Stimulated activated CD8-positive, alpha-beta memory T cell treated with anti-CD3 and anti-CD28 coated beads, Interleukin-7, amount 100 ng/mL, for 4 hours (primary cell): ENCODE measurements around the gene NT5DC3.
A peak's percentile ranks its signal among the peaks of the same experiment; 100 is the strongest.

Experiments used
- DNase-seq, 2 donors: peaks; one replicate each; pipeline ENCODE4 v3.0.0-alpha.2; 2020; ENCODE audit warnings: low read depth in 2 of 2

Gene NT5DC3

DNA sequence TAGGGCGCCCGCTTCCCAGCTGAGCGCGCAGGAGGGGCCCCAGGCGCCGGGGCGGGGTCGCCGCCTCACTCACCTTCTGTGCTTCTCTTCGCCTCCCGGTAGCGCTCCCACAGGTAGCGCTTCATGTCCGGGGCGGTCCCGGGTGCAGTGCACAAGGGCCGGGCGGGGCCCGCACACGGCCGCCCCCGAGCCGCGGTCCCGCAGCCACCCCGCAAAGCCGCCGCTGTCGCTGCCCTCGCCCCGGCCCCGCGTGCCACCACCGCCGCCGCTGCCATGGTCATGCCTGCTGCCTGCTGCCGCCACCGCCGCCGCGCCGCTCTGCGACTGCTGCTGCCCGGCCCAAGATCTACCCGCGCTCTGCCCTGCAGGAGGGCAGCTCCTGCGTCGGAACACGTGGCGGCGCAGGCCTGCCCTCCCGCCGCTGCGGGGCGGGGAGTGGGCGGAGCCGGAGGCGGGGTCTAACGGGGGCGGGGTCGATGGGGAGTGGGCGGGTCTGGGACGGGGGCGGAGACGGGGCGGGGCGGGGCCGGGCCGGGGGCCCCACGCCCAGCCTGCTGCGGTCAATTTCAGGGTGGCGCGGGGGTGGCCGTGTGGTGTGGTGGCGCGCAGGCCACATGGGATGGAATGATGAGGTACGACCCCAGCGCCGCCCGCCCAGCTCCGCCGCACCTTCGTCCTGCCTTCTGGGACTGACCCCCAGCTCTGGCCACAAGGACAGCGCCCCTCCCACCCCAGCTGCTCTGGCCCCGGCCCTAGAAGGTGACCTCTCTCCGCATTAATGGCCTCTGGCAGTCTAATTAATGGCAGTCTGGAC lies at the start of gene NT5DC3:
Gene NT5DC3 (minus strand): TSS at position 359 of the 814 bp plus-strand sequence. CDS start 78 bp downstream, at position 281.
- DNase-seq, result peak; percentile 63 to 77

DNA sequence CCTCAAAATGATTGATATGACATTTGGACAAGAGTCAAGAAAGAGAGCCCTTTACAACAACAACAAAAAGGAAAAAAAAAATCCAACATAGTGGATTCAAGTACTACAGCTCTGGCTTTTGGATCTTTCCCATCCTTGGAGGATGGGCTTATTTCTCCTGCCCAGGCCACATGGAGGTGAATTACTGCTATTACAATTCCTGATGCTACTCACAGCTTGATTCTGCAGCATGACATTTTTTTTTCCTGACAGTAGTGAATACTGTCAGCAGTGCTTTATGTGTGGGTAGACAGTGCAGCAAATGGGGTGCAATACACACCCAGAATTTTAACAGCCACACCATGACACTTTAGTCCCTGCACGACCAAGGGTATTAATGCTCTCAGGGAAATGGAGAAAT lies 46.7 kb upstream of the NT5DC3 start:
- DNase-seq, result no peak

DNA sequence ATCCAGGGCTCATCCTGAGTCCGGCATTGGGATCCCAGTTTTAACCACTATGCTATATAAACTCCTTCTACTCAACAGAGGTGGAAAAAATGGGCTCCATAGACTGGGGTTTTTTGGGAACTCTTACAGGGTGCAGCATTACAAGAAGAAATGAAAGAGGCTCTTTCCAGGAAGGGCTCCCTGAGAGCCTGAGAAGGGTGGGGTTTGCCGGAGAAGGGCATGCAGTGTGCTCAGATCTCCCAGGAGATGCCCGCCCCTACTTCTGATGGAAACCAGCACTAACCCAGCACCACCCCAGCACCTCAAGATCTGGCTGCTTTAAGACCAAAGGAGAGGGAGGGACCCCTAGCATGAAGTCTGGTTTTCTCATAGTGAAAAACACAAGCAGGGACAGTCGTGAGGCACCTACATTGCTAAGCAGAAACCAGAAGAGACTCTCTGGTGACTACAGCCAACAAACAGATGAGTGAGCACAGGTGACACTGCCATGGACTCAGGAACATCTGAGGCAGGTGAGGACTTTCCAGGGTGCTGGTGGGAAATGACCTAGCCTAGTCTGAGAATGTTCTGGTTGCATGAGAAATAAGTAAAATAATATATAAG lies 45.3 kb upstream of the NT5DC3 start:
- DNase-seq, result no peak

- DNase-seq, result peak; percentile 13 to 18
These were observed 43.3 kb upstream of the NT5DC3 start for GRCh38 chr12:103884316-103884715.

- DNase-seq, result no peak
These were observed 42.9 kb upstream of the NT5DC3 start for GRCh38 chr12:103883908-103884307.

DNA sequence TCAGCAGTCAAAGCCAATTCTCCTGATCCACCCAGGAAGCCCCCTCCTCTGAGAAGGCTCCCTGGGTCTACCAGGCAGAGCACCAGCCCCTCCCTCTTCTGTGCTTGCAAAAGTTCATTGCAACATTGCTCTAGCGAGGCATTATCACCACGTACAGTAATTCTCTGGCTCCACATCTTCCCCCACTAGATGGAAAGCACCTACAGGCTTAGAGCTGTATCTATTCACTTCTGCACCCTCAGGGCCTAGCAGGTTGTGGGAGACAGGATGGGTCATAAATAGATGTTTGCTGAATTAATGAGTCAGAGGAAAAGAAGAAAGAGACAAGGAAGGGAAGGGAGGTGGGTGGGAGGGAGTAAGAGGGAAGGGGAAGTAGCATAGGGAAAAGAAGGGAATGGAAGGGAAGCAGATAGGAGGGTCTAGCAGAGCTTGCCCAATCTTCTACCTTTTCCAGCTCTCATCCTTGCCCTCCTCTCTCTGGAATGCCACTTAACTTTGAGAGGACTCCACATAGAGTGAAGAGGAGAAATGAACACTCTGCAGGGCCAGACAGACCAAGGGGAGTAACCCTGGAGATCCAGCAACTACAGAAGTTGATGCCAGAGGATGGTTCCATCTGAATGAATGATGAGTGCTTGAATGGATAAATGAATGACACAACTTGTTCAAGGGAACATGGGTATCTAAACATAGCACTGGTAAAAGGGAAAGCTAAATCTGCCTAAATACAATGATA lies 42.0 kb upstream of the NT5DC3 start:
- DNase-seq, result no peak

DNA sequence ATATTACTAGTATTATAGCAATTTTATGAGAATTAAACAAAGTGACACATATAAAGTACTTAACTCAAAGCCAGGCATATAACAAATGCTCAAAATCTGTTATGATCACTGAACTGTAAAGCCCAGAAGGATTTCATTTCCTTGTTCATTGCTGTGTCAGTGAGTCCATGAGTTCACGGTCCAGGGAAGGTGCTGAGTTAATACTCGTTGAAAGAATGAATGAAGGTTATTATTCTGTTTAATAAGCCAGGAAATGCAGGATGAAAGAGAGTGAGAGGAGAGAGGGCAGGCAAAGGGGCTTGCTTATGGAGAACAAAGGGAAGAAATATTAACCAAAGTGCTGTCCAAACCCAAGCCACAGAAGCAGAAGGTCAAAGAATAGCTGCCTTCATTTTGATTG lies 40.2 kb upstream of the NT5DC3 start:
- no peak for DNase-seq

GRCh38 chr12:103880299-103881142 lies 39.5 kb upstream of the NT5DC3 start:
- DNase-seq, result no peak

DNA sequence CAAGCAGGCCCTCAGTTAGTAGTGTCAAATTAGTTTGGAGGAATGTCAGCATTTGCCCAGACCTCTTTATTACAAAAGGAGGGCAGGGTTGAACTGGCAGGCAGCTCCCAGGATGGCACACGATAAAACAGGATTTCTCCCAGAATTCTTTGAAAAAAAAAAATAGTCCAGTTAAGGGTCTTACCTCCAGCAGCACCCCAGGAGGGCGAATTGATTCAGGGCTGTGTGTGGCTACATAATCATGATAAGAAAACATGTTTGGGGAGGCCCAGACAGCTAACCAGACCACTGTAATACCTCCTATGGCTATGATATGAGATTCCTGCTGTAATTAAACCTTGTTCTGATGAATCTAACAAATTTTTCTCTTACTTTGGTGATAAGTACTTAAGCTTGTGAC lies 38.8 kb upstream of the NT5DC3 start:
- no peak for DNase-seq

DNA sequence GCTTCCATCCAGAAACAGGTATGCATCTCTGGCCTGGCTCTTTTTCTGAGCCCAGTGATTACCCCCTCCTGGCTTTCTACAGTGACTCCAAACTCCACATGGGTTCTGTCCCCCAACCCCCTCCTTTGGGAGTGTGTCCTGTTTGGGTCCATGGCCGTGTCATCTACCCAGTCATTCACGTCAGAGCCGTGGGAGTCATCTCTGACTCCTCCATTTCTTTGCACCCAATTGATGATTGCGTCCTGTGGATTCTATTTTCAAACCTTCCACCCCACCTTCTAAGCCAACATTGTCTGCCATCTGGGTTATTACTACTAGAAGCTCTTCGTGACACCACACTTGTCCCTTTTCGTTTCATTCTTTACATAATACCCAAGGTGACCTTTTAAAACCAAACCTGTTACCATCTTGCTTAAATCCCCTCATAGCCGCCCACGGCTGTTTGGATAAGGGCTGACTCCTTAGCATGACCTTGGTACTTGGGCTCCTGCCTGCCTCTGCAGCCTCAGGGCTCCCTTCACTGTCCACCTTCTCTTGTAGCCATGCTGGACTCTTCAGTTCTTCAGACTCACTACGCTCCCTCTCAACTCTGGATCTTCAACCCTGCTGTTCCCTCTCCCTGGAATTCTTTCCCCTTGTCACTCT lies 38.1 kb upstream of the NT5DC3 start:
- no peak for DNase-seq

DNA sequence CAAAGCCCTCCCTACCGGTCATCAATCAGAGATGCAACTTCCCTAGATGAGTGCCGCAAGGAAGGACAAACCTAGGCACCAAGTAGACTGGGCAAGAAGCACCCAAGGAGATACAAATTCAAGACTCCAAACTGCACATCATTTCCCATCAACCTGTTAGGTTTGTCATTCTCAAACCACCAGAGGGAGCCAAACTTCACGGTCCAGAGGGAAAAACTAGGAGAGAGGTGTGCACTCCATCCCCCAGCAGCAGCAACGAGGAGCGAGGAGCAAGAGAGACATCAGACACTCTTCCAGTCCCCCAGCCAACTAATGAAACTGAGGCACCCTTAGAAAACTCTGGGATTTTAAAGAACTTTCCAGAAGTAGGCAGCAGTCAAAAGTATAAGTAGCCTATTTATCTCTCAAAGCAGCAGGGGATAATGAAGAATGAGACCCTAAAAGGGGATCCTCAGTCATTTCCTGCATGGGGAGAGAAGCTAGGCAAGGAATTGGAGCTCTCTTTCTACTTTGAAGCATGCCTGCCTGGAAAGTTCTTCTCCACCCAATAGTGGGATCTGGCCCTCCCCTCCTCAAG lies 37.0 kb upstream of the NT5DC3 start:
- DNase-seq, result peak; percentile 16 to 29

DNA sequence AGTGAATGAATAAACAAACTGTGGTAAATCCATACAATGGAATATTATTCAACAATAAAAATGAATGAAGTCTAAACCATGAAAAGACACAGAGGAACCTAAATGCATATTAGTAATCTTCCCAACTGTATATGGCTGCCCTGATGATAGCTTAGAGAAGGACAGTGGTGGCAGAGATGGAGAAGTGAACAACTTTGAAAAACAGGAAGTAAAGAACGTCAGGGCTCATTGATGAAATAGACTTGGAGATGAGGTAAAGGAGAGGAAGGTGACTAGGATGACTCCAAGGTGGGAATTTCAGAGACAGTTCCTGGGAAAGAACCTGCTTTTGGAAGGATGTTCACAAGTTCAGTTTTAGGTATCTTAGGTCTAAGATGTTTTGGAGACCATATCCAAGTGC lies 36.3 kb upstream of the NT5DC3 start:
- DNase-seq, result no peak

DNA sequence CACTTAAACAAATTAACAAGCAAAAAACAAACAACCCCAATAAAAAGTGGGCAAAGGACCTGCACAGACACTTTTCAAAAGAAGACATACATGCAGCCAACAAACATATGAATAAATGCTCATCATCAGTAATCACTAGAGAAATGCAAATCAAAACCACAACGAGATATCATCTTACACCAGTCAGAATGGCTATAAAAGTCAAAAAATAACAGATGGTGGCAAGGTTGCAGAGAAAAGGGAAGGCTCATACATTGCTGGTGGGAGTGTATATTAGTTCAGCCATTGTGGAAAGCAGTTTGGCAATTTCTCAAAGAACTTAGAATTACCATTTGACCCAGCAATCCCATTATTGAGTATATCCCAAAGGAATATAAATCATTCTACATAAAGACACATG lies 34.6 kb upstream of the NT5DC3 start:
- no peak for DNase-seq

DNA sequence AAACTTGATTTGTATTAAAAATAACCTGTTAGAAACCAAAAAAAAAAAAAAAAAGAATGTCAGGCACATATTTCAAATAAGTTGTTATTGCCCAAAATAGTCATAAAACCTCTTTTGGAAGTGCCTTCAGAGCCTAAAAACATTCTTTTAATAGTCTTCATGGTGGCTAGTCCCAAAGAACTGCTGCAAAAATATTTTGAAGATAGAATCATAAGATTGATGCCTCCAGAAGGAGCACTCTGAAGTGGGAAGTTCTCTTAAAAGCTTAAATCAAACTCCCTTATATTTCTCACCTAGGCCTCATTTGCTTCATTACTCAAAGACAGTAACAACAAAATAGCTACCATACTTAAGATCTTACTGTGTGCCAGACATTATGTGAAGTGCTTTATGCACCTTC lies 27.2 kb upstream of the NT5DC3 start:
- no peak for DNase-seq

DNA sequence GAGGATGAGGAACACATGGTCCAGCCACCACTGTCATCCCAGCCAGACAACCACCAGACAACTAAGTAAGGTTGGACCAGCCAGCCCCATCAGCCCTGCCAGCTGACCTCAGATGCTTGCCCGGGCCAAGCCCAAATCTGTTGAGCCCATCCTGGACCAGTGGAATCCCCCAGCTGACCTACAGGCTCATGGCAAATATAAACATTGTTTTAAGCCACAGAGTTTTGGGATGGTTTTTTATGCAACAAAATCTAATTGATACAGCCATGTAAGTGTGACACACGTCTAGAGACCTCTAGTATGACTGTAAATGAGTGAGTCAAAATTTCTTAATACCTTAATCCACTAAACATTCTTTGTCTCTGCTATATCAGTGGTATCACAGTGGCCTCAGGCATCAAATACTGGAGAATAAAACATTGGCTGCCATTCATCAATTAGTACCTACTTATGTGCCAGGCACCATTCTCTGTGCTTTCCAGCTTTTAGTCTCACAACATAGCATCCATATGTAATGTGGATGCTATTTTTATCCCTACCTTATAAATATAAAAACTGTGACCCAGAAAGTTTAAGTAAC lies 24.2 kb upstream of the NT5DC3 start:
- no peak for DNase-seq

- DNase-seq, result no peak
These were observed 23.7 kb upstream of the NT5DC3 start for GRCh38 chr12:103864710-103865109.

DNA sequence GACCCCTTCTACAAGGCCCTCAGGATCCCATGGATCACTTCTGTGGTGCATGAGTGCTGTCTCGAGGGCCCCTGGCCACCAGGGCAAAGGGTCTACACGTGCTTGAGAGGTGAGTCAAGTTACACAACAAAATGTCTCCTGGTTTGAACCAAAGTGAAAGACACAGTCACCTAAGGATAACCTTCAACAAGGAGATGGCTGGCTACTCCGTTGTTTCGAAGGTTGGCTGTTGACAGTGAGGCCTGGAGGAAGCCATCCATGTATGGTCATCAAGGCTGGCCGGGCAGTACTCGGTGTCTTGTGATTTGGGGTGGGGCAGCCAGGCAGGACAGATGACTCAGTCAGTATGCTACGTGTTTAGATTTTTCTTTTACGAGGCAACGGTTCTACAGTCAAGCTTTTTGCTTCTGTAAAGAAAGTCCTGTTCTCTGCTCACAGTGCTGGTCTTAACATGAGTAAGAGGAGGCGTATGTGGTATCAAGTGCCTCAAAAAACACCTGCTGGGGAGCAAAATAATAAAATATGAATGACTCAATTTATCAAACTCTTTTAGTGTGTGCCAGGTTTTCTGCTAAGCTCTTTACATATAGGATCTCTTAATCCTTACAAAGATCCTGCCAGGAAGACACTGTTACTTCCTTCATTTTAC lies 18.0 kb upstream of the NT5DC3 start:
- no peak for DNase-seq

DNA sequence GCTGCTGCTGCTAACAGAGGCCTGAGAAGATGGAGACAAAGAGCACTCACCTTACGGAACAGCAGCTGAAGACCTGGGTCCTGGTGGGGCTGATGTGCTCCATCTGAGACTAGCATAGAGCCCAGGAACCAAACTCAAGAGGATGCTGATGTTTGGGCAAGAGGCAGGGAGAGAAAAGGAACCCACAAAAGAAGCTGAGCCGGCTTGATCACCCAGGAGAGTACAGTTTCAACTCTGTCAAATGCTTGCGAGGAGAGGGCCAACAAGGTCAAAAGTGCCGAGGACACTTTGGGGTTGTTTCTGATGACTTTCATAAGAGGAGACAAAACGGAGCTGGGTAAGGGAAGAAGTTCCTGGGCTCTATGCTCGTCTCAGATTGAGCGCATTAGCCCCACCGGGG lies 17.3 kb upstream of the NT5DC3 start:
- no peak for DNase-seq

GRCh38 chr12:103857164-103857563 lies 16.1 kb upstream of the NT5DC3 start:
- DNase-seq, result no peak
